Measurements from ENCODE around the gene LHFPL3.

LHFPL3 gene

GRCh38 chr7:104415700-104416099 is 87.3 kb downstream of the LHFPL3 start:
- TF ChIP-seq CTCF (conservative IDR thresholded peaks at IDR 0.05; ENCODE audit: low read depth, low read length): no peak
- DNase-seq (ENCODE audit: low read depth): no peak
- no peak overlapping the region for H3K4me3 ChIP-seq (ENCODE audit: low read length)

- no peak overlapping the region for H3K4me3 ChIP-seq (ENCODE audit: low read length)
- DNase-seq (ENCODE audit: low read depth): no peak
- no peak for TF ChIP-seq CTCF (conservative IDR thresholded peaks at IDR 0.05; ENCODE audit: low read depth, low read length)
These were observed 88.5 kb downstream of the LHFPL3 start for GRCh38 chr7:104416866-104417393.

GRCh38 chr7:104431930-104432329 is 103.5 kb downstream of the LHFPL3 start:
- no peak for DNase-seq (ENCODE audit: low read depth)
- H3K4me3 ChIP-seq (ENCODE audit: low read length): no peak overlapping the region
- no peak for TF ChIP-seq CTCF (conservative IDR thresholded peaks at IDR 0.05; ENCODE audit: low read depth, low read length)

GRCh38 chr7:104434129-104434528 is 105.7 kb downstream of the LHFPL3 start:
- no peak for TF ChIP-seq CTCF (conservative IDR thresholded peaks at IDR 0.05; ENCODE audit: low read depth, low read length)
- DNase-seq (ENCODE audit: low read depth): no peak
- H3K4me3 ChIP-seq (ENCODE audit: low read length): no peak overlapping the region

- no peak for DNase-seq (ENCODE audit: low read depth)
- no peak for TF ChIP-seq CTCF (conservative IDR thresholded peaks at IDR 0.05; ENCODE audit: low read depth, low read length)
- H3K4me3 ChIP-seq (ENCODE audit: low read length): no peak overlapping the region
These were observed 114.1 kb downstream of the LHFPL3 start for GRCh38 chr7:104442481-104442880.

GRCh38 chr7:104444017-104444416 is 115.6 kb downstream of the LHFPL3 start:
- no peak overlapping the region for H3K4me3 ChIP-seq (ENCODE audit: low read length)
- no peak for DNase-seq (ENCODE audit: low read depth)
- no peak for TF ChIP-seq CTCF (conservative IDR thresholded peaks at IDR 0.05; ENCODE audit: low read depth, low read length)

GRCh38 chr7:104445393-104445792 is 117.0 kb downstream of the LHFPL3 start:
- no peak for DNase-seq (ENCODE audit: low read depth)
- no peak overlapping the region for H3K4me3 ChIP-seq (ENCODE audit: low read length)
- no peak for TF ChIP-seq CTCF (conservative IDR thresholded peaks at IDR 0.05; ENCODE audit: low read depth, low read length)

Data from retinal pigment epithelial cell (primary cell).